ENCODE measurements around the gene TMEM271. TPM values are rescaled to one million over a fixed set of nuclear protein-coding genes. Genes with fewer than 3 reads are reported as not detected.

TMEM271 gene
- total RNA-seq, 2 experiments from 2014 or later = not detected

DNA sequence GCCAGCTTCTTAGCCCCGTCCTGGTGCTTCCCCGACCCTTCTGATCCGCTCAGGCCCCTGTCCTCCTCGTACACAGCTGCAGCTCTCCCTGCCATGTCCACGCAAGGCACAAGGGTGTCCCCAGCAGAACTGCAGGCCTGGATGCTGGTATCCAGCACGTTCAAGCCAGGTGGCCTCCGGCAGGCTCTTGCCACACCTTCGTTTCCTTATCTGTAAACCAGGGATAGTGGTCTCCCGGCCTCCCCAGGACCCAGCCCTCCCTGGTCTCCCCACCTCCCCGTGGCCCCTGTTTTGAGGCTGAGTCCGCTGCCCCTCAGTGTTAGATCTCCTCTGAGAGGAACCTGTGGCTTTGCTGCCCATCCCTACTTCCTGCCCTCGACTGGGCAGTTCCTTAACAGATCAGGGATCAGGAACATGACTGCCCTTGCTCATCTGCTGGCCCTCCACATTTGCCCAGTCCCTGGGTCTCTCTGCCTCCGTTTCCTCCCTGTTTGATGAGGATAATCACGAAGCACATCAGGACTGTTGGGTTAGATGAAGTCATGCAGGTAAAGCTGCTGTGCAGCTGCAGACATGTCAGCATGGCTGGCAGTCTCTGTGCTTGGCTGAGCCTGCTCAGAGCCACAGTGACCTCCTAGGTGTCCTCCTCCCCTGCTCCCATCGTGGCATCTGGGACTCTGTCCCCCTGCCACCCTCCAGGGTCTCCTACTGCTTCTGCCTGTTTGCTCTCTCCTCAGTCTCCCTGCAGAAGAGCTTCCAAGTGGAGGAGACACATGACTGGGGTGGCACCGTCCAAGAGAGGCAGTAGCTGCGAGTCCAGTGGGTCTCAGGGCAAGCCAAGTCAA lies 44.2 kb downstream of the TMEM271 start:
- Mint-ChIP-seq H3K9me3 (no peaks in the 10 kb centered on the region), H3K36me3 (ENCODE audit: low read depth) (peaks cover 50% of the 10 kb centered on the region), H3K27me3 (no peaks in the 10 kb centered on the region), H3K4me3 (no peak overlapping the region), H3K4me1 (ENCODE audit: low read depth) (no peaks in the 10 kb centered on the region), H3K27ac (no peak overlapping the region)
- POLR2A ChIA-PET = no interaction called here
- CTCF ChIA-PET = no interaction called here
- TF ChIP-seq, protein P1, sequence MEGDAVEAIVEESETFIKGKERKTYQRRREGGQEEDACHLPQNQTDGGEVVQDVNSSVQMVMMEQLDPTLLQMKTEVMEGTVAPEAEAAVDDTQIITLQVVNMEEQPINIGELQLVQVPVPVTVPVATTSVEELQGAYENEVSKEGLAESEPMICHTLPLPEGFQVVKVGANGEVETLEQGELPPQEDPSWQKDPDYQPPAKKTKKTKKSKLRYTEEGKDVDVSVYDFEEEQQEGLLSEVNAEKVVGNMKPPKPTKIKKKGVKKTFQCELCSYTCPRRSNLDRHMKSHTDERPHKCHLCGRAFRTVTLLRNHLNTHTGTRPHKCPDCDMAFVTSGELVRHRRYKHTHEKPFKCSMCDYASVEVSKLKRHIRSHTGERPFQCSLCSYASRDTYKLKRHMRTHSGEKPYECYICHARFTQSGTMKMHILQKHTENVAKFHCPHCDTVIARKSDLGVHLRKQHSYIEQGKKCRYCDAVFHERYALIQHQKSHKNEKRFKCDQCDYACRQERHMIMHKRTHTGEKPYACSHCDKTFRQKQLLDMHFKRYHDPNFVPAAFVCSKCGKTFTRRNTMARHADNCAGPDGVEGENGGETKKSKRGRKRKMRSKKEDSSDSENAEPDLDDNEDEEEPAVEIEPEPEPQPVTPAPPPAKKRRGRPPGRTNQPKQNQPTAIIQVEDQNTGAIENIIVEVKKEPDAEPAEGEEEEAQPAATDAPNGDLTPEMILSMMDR (IDR thresholded peaks at IDR 0.05) = no peak
- intact Hi-C loops (cut with micrococcal nuclease) = no loop called here
- DNase-seq (no peak), ATAC-seq (no peak)

DNA sequence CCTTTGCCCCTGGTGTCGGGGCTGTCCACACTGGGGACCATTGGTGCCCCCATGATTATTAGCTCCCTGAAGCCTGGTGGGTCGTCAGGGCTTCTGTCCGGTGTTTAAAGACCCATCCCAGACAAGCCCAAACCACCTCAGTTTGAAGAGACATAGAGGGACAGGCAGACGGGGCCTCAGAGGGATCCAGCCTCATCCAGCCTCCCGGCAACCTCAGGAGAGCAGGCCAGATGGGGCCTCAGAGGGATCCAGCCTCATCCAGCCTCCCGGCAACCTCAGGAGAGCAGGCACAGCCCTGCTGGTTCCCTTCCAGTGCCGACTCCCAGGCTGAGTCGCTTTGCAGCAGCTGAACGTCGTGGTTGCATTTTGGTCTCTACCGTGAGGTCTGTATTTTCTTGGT lies 45.0 kb downstream of the TMEM271 start:
- ChIA-PET CTCF (no interaction called here), POLR2A (no interaction called here)
- TF ChIP-seq, protein P1 (IDR thresholded peaks at IDR 0.05) = no peak
- ATAC-seq = no peak
- DNase-seq = no peak
- intact Hi-C loops (cut with micrococcal nuclease) = no loop called here
- H3K27ac Mint-ChIP-seq = no peak overlapping the region
- peaks cover 46% of the 10 kb centered on the region for H3K36me3 Mint-ChIP-seq (ENCODE audit: low read depth)
- H3K9me3 Mint-ChIP-seq = no peaks in the 10 kb centered on the region
- no peaks in the 10 kb centered on the region for H3K4me1 Mint-ChIP-seq (ENCODE audit: low read depth)
- no peaks in the 10 kb centered on the region for H3K27me3 Mint-ChIP-seq
- no peak overlapping the region for H3K4me3 Mint-ChIP-seq

DNA sequence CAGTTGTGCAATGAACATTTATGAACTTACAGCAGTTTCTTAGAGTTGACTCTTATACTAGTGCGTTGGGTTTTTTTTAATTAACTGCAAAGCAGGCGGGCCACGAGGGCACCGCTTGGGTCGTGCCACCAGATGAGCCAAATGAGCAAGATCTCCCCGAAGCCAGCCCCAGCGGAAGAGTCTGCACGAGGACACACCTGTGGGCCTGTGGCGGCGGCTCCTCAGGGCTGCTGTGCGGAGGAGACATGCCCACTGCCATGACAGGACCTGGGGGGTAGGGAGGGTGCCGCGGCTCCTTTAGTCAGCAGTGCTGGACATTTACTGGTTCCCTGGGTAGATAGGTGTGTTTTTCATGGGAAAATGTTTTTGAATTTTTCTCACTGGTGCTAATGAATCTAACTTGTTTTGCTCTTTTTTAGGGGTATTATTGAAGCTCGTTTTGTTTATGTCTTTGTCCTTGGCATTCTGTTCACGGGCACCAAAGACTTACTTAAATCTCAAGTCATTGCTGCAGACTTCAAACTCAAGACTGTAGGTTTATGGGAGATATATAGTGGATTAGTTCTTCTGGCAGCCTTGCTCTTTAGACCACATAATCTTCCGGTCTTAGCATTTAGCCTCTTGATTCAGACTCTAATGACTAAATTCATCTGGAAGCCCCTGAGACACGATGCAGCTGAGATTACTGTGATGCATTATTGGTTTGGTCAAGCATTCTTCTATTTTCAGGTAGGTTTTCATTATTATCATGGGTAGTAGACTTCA lies 45.9 kb downstream of the TMEM271 start:
- Mint-ChIP-seq H3K36me3 (ENCODE audit: low read depth) (peaks cover 45% of the 10 kb centered on the region), H3K4me3 (no peak overlapping the region), H3K27me3 (no peaks in the 10 kb centered on the region), H3K9me3 (no peaks in the 10 kb centered on the region), H3K4me1 (ENCODE audit: low read depth) (no peaks in the 10 kb centered on the region), H3K27ac (no peak overlapping the region)
- ChIA-PET POLR2A (no interaction called here), CTCF (no interaction called here)
- no peak for ATAC-seq
- DNase-seq = no peak
- TF ChIP-seq, protein P1 (IDR thresholded peaks at IDR 0.05) = no peak
- intact Hi-C loops (cut with micrococcal nuclease) = no loop called here

DNA sequence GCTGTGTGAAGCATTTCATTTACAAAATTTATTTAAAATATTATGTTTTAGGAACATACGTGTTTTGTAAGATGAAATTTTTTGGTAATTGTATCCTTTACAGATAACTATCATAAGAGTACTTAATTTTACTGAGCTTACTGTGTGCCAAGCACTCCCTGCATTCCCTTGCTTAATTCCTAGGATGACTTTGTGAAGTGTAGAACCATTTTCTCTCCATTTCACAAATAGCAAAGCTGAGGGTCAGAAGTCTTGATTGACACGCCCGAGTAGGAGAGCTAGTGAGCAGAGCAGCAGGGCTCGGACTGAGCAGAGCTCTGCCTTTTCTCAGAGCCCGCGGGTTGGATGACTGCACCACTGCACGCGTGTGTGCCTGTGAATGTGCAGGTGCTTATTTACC lies 46.5 kb downstream of the TMEM271 start:
- Mint-ChIP-seq H3K9me3 (no peaks in the 10 kb centered on the region), H3K4me3 (no peak overlapping the region), H3K4me1 (ENCODE audit: low read depth) (no peaks in the 10 kb centered on the region), H3K36me3 (ENCODE audit: low read depth) (peaks cover 48% of the 10 kb centered on the region), H3K27me3 (no peaks in the 10 kb centered on the region), H3K27ac (no peak overlapping the region)
- ATAC-seq (no peak), DNase-seq (no peak)
- TF ChIP-seq, protein P1 (IDR thresholded peaks at IDR 0.05) = no peak
- intact Hi-C loops (cut with micrococcal nuclease) = no loop called here
- POLR2A ChIA-PET = no interaction called here
- CTCF ChIA-PET = no interaction called here

DNA sequence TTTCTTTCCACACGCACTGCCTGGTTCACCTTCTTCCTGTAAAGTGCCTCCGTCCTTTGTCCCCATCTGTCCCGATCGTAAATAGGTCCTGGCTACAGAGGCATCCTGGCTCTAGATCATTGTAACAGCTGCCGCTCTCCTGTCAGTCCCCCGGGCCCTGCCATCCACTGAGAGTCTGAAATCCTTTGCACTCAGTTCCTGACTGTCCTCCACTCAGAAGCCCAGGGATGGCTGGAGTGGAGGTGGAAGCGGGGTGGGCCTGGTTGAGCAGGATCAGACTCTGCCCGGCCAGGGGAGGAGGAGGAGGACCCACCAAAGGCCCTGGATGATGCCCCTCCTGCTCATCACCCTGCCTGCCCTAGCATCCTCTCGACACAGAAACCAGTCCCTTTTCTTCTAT lies 47.3 kb downstream of the TMEM271 start:
- POLR2A ChIA-PET = no interaction called here
- CTCF ChIA-PET = no interaction called here
- Mint-ChIP-seq H3K27ac (no peak overlapping the region), H3K4me1 (ENCODE audit: low read depth) (no peaks in the 10 kb centered on the region), H3K9me3 (no peaks in the 10 kb centered on the region), H3K36me3 (ENCODE audit: low read depth) (peaks cover 50% of the 10 kb centered on the region), H3K4me3 (no peak overlapping the region), H3K27me3 (no peaks in the 10 kb centered on the region)
- intact Hi-C loops (cut with micrococcal nuclease) = no loop called here
- TF ChIP-seq, protein P1 (IDR thresholded peaks at IDR 0.05) = no peak
- ATAC-seq (no peak), DNase-seq (no peak)
